Measurements from ENCODE around the gene MYG1.
"Not testable (repeated sequence)": the region's sequence is repeated elsewhere in the genome, so short reads cannot be mapped to it uniquely, and the experiment has no call there.

The MYG1 gene

GRCh38 chr12:53327435-53328042, 28.0 kb downstream of the MYG1 start:
- H3K9ac ChIP-seq (ENCODE audit: insufficient read length), result no peak overlapping the region
- DNase-seq (ENCODE audit: low read depth, low spot score), result no peak
- TF ChIP-seq POLR2AphosphoS5 (IDR thresholded peaks at IDR 0.05; ENCODE audit: borderline replicate concordance, low read depth, low read length) (no peak), FOXP2 (optimal IDR thresholded peaks at IDR 0.05; ENCODE audit: control extremely low read depth, extremely low read length, insufficient read depth) (no peak), EZH2 (IDR thresholded peaks at IDR 0.05) (no peak)

GRCh38 chr12:53328043-53328435, 28.5 kb downstream of the MYG1 start:
- Histone ChIP-seq H3K36me3 (ENCODE audit: insufficient read depth, low read length) (no peaks in the 10 kb centered on the region), H3K9ac (ENCODE audit: insufficient read length) (no peak overlapping the region), H3K4me3 (no peak overlapping the region), H3K9me3 (ENCODE audit: low read depth, low read length) (no peaks in the 10 kb centered on the region), H3K27ac (no peak overlapping the region)
- no peak for TF ChIP-seq POLR2AphosphoS5 (IDR thresholded peaks at IDR 0.05; ENCODE audit: borderline replicate concordance, low read depth, low read length)
- no peak for TF ChIP-seq EZH2 (IDR thresholded peaks at IDR 0.05)
- no peak for TF ChIP-seq FOXP2 (optimal IDR thresholded peaks at IDR 0.05; ENCODE audit: control extremely low read depth, extremely low read length, insufficient read depth)
- DNase-seq (ENCODE audit: low read depth, low spot score), result no peak

More at GRCh38 chr12:53327435-53328042, 28.0 kb downstream of the MYG1 start:
- H3K27ac ChIP-seq, result no peak overlapping the region
- H3K36me3 ChIP-seq (ENCODE audit: insufficient read depth, low read length), result no peaks in the 10 kb centered on the region
- H3K9me3 ChIP-seq (ENCODE audit: low read depth, low read length), result no peaks in the 10 kb centered on the region
- no peak overlapping the region for H3K4me3 ChIP-seq

DNA sequence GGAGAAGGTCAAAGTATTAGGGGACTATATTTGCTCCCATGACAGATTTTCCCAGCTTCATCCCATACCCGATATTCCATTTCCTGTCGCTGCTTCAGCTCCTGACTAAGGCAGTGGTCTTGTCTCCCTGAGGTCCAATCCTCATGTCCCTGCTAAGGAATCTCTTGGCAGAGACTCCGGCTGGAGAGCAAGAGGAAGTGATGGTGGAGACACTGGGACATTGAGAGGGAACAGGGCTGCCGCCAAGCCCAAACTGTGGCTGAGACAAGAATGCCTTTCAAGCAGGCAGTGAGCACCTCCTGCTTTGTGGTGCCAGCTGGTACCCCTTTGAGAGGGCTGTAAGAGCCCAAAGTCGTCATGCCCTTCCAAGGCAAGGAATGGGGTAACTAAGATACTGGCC, 31.2 kb downstream of the MYG1 start:
- DNase-seq (ENCODE audit: low read depth, low spot score), result no peak
- Histone ChIP-seq H3K36me3 (ENCODE audit: insufficient read depth, low read length) (no peaks in the 10 kb centered on the region), H3K9me3 (ENCODE audit: low read depth, low read length) (no peaks in the 10 kb centered on the region), H3K4me3 (no peak overlapping the region), H3K27ac (no peak overlapping the region), H3K9ac (ENCODE audit: insufficient read length) (no peak overlapping the region)
- no peak for TF ChIP-seq EZH2 (IDR thresholded peaks at IDR 0.05)
- TF ChIP-seq FOXP2 (optimal IDR thresholded peaks at IDR 0.05; ENCODE audit: control extremely low read depth, extremely low read length, insufficient read depth), result no peak
- TF ChIP-seq POLR2AphosphoS5 (IDR thresholded peaks at IDR 0.05; ENCODE audit: borderline replicate concordance, low read depth, low read length), result no peak

DNA sequence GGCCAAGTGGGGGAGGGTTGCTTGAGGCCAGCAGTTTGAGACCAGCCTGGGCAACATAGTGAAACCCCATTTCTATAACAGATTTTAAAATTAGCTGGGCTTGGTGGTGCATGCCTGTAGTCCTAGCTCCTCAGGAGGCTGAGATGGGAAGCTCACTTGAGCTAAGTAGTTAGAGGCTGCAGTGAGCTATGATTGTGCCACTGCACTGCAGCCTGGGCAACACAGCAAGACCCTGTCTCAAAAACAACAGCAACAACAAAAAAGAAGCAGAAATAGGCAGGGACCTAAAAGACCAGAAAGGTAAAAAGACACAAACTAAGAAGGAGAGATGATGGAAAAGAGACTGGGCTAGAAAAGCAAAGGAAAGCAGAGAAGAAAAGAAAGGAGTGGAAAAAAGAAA, 32.8 kb downstream of the MYG1 start:
- not testable (repeated sequence) for H3K9me3 ChIP-seq (ENCODE audit: low read depth, low read length)

DNA sequence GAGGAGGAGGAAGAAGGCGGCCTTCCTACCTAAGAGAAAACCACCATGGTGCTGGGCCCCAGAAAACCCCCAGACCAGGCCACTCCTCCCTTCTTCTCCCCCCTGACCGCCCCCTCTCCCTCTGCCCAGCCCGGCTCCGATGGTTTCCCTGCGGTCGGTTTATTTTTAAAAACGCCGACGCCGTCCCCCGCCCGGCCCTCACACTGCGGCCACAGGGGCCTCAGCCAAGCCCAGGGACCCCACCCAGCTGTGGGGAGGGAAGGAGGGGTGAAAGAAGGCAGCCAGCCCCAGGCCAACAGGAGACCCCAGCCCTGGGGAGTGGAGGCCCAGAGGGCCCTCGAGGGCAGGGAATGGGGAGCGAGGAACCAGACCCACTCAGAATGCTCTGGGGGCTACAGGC, 33.2 kb downstream of the MYG1 start:
- DNase-seq (ENCODE audit: low read depth, low spot score), result no peak
- no peaks in the 10 kb centered on the region for H3K36me3 ChIP-seq (ENCODE audit: insufficient read depth, low read length)
- no peak for TF ChIP-seq EZH2 (IDR thresholded peaks at IDR 0.05)
- no peak for TF ChIP-seq POLR2AphosphoS5 (IDR thresholded peaks at IDR 0.05; ENCODE audit: borderline replicate concordance, low read depth, low read length)
- TF ChIP-seq FOXP2 (optimal IDR thresholded peaks at IDR 0.05; ENCODE audit: control extremely low read depth, extremely low read length, insufficient read depth), result no peak
- no peak overlapping the region for H3K9ac ChIP-seq (ENCODE audit: insufficient read length)
- no peak overlapping the region for H3K4me3 ChIP-seq
- H3K9me3 ChIP-seq (ENCODE audit: low read depth, low read length), result no peaks in the 10 kb centered on the region
- no peak overlapping the region for H3K27ac ChIP-seq

More for the DNA sequence above, 32.8 kb downstream of the MYG1 start:
- H3K9ac ChIP-seq (ENCODE audit: insufficient read length); DNase-seq (ENCODE audit: low read depth, low spot score); H3K27ac ChIP-seq; H3K4me3 ChIP-seq; H3K36me3 ChIP-seq (ENCODE audit: insufficient read depth, low read length): not testable (repeated sequence)

- TF ChIP-seq EZH2 (IDR thresholded peaks at IDR 0.05) (no peak), POLR2AphosphoS5 (IDR thresholded peaks at IDR 0.05; ENCODE audit: borderline replicate concordance, low read depth, low read length) (no peak), FOXP2 (optimal IDR thresholded peaks at IDR 0.05; ENCODE audit: control extremely low read depth, extremely low read length, insufficient read depth) (no peak)
- Histone ChIP-seq H3K36me3 (ENCODE audit: insufficient read depth, low read length) (no peaks in the 10 kb centered on the region), H3K4me3 (no peak overlapping the region), H3K9ac (ENCODE audit: insufficient read length) (no peak overlapping the region), H3K27ac (no peak overlapping the region), H3K9me3 (ENCODE audit: low read depth, low read length) (no peaks in the 10 kb centered on the region)
- DNase-seq (ENCODE audit: low read depth, low spot score), result no peak
Observed at GRCh38 chr12:53333289-53333688, 33.8 kb downstream of the MYG1 start.

DNA sequence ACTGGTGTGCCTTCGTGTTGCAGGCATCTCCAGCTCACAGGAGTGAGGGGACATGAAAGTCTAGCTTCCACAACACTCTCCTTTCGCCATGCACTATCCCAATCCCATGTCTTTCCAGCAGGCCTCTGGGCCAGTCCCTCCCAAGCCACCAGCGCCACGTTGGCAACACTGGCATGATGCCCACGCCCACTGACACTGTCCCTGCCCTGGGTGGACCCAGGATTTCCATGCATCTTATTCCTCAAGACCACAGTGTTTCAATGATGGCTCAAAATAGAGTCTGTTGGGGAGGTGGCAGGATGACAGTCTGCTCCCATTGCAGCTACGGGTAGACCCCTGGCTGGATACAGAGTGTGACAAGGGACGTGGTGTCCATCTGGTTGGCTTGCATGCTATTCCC, 34.4 kb downstream of the MYG1 start:
- H3K27ac ChIP-seq, result no peak overlapping the region
- no peaks in the 10 kb centered on the region for H3K36me3 ChIP-seq (ENCODE audit: insufficient read depth, low read length)
- no peak overlapping the region for H3K9ac ChIP-seq (ENCODE audit: insufficient read length)
- no peaks in the 10 kb centered on the region for H3K9me3 ChIP-seq (ENCODE audit: low read depth, low read length)
- TF ChIP-seq EZH2 (IDR thresholded peaks at IDR 0.05) (no peak), FOXP2 (optimal IDR thresholded peaks at IDR 0.05; ENCODE audit: control extremely low read depth, extremely low read length, insufficient read depth) (no peak), POLR2AphosphoS5 (IDR thresholded peaks at IDR 0.05; ENCODE audit: borderline replicate concordance, low read depth, low read length) (no peak)
- no peak overlapping the region for H3K4me3 ChIP-seq
- DNase-seq (ENCODE audit: low read depth, low spot score), result no peak

GRCh38 chr12:53334822-53335221, 35.3 kb downstream of the MYG1 start:
- H3K4me3 ChIP-seq, result no peak overlapping the region
- no peak overlapping the region for H3K9ac ChIP-seq (ENCODE audit: insufficient read length)
- no peaks in the 10 kb centered on the region for H3K36me3 ChIP-seq (ENCODE audit: insufficient read depth, low read length)
- TF ChIP-seq EZH2 (IDR thresholded peaks at IDR 0.05) (no peak), FOXP2 (optimal IDR thresholded peaks at IDR 0.05; ENCODE audit: control extremely low read depth, extremely low read length, insufficient read depth) (no peak), POLR2AphosphoS5 (IDR thresholded peaks at IDR 0.05; ENCODE audit: borderline replicate concordance, low read depth, low read length) (no peak)
- no peaks in the 10 kb centered on the region for H3K9me3 ChIP-seq (ENCODE audit: low read depth, low read length)
- no peak overlapping the region for H3K27ac ChIP-seq
- DNase-seq (ENCODE audit: low read depth, low spot score), result no peak

- DNase-seq (ENCODE audit: low read depth, low spot score), result no peak
- Histone ChIP-seq H3K27ac (no peak within 1 kb of the TSS), H3K36me3 (ENCODE audit: insufficient read depth, low read length) (no peaks in the 10 kb centered on the region), H3K9me3 (ENCODE audit: low read depth, low read length) (no peaks in the 10 kb centered on the region), H3K4me3 (no peak within 1 kb of the TSS), H3K9ac (ENCODE audit: insufficient read length) (no peak within 1 kb of the TSS)
- TF ChIP-seq FOXP2 (optimal IDR thresholded peaks at IDR 0.05; ENCODE audit: control extremely low read depth, extremely low read length, insufficient read depth) (no peak), POLR2AphosphoS5 (IDR thresholded peaks at IDR 0.05; ENCODE audit: borderline replicate concordance, low read depth, low read length) (no peak), EZH2 (IDR thresholded peaks at IDR 0.05) (no peak)
Observed at GRCh38 chr12:53336181-53336681, 36.7 kb downstream of the MYG1 start, which contains the start of gene SP7. Gene SP7 (minus strand): TSS chr12:53336354. CDS start chr12:53335646, 708 bp downstream.

Measured in SK-N-MC (cell line).